Measurements from ENCODE around the gene RNF186. TPM values are rescaled to one million over a fixed set of nuclear protein-coding genes. Genes with fewer than 3 reads are reported as not detected.

RNF186 gene
- polyA plus RNA-seq, 3 donors, result 0.45 to 76.3 TPM; not detected in 1

- no peak overlapping the region for H3K27ac ChIP-seq (ENCODE audit: low read depth, low read length)
- WGBS, 3 donors, result 75 to 93% (median 87%) methylated on average over 4 of the region's 4 CpGs
These were observed 41.6 kb downstream of the RNF186 start for GRCh38 chr1:19773485-19773884.

DNA sequence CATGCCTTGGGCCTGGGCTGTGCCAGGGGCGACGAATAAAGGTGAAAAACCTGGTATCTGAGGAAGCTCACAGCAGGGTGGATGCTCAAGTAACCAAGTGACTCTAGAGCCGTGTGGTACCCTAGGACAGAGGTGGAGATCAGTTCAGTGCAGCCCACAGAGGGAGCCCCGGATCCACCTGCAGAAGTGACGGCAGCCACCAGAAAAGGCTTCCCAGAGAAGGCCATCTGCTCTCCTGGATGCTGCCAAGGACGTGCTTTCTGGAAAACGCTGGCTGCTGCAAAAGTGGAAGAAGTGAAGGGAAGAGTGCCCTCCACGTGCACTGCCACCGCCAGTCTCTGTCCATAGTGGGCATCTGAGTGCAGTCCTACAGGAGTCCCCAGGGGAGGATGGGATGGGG is 43.0 kb downstream of the RNF186 start:
- H3K27ac ChIP-seq (ENCODE audit: low read depth, low read length), result no peak overlapping the region
- 83 to 87% (median 86%) methylated on average over 9 of the region's 9 CpGs for WGBS, 3 donors

- 94 to 98% (median 96%) methylated on average over 6 of the region's 6 CpGs for WGBS, 3 donors
- no peak overlapping the region for H3K27ac ChIP-seq (ENCODE audit: low read depth, low read length)
These were observed 43.7 kb downstream of the RNF186 start for GRCh38 chr1:19771350-19771749.

- H3K27ac ChIP-seq (ENCODE audit: low read depth, low read length), result no peak overlapping the region
- 83 to 86% (median 83%) methylated on average over 10 of the region's 10 CpGs for WGBS, 3 donors
These were observed 44.5 kb downstream of the RNF186 start for GRCh38 chr1:19770436-19771190.

- no peak overlapping the region for H3K27ac ChIP-seq (ENCODE audit: low read depth, low read length)
- 76 to 81% (median 80%) methylated on average over 10 of the region's 10 CpGs for WGBS, 3 donors
These were observed 45.7 kb downstream of the RNF186 start for GRCh38 chr1:19769211-19769932.

DNA sequence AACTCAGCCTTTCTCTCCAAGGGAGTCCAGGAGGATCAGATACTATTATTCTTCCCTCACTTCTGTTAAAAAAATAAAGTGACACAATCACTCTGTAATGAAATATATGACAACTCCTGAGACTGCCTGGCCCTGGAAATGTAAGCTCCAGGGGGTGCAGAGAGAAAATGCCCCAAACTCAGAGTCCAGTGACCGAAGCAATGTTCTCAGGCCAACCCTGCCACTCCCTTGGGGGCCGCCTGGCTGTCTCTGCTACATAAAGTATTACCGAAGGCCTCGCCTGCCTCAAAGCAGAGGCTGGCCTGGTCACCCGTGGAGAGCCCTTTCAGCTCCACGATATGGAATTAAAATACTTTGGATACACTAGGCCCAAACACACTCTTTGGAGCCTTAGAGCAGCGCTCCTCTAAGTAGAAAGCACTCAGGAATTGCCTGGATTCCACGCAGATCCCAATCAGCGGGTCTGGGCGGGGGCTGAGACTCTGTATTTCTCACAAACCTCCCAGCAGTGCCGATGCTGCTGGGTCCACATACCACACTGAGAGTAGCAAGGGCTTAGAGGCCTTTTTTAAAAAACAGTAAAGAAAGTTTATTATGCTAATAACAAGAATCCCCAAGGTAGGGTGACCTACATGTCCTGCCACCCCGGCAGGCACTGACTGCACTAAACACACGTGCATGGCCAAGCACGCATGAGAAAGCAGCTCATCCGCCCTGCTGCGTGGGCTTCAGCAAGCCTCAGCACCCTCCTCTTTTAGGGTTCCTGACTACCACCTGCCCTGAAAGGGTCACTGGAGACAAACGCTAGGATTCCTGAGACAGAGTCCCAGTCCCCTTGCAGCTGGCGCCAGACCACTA is 46.5 kb downstream of the RNF186 start:
- 81 to 87% (median 87%) methylated on average over 18 of the region's 18 CpGs for WGBS, 3 donors
- no peak overlapping the region for H3K27ac ChIP-seq (ENCODE audit: low read depth, low read length)

- WGBS, 3 donors, result 71 to 84% (median 75%) methylated on average over 10 of the region's 10 CpGs
- H3K27ac ChIP-seq (ENCODE audit: low read depth, low read length), result no peak overlapping the region
These were observed 49.5 kb downstream of the RNF186 start for GRCh38 chr1:19765623-19766022.

GRCh38 chr1:19764848-19765247 is 50.2 kb downstream of the RNF186 start:
- 79 to 89% (median 87%) methylated on average over 5 of the region's 5 CpGs for WGBS, 3 donors
- H3K27ac ChIP-seq (ENCODE audit: low read depth, low read length), result no peak overlapping the region

Other genes with a start within 250 kb of the RNF186 start
- gene NBL1, start 171.0 kb downstream of the RNF186 start, polyA plus RNA-seq, result 100 to 1,000 TPM in 1 of 3 donors, 10 to 100 TPM in 2; 11.3 to 163 (median 85.8) TPM
- gene HTR6, start 150.4 kb downstream of the RNF186 start, polyA plus RNA-seq, result not detected
- 10 to 100 TPM; 17.0 to 23.2 (median 19.0) TPM for gene TMCO4, start 15.4 kb downstream of the RNF186 start, polyA plus RNA-seq
- 1 to 10 TPM; 1.1 to 4.8 (median 2.3) TPM for gene OTUD3, start 67.1 kb upstream of the RNF186 start, polyA plus RNA-seq
- not detected for gene PLA2G2E, start 108.3 kb upstream of the RNF186 start, polyA plus RNA-seq
- gene PLA2G2A, start 164.3 kb upstream of the RNF186 start, polyA plus RNA-seq, result 1,000 to 10,000 TPM in 2 of 3 donors, 10 to 100 TPM in 1; 94.3 to 1,598 (median 1,126) TPM